CD14-positive monocyte (primary cell): Measurements from ENCODE around the gene CCDC107. TPM values are rescaled to one million over a fixed set of nuclear protein-coding genes. Genes with fewer than 3 reads are reported as not detected.

Source experiments
- DNase-seq, 3 donors: peaks; one replicate each; pipeline ENCODE4 v3.0.0-alpha.2; 2011 to 2022
- H2AFZ ChIP-seq: 2 replicates; pipeline ENCODE4 v1.6.0; 2012; ENCODE audit warnings: mild to moderate bottlenecking, low read depth, low read length, inconsistent platforms; ENCODE audit not compliant: insufficient read depth, poor library complexity, severe bottlenecking
- H3K27ac ChIP-seq, 2 donors: 1 replicate in 1 of 2; 2 replicates in 1 of 2; pipeline ENCODE4 v1.5.1; 2012 to 2013; ENCODE audit warnings: low read length in 2 of 2, control low read depth in 1 of 2, inconsistent platforms in 1 of 2, low read depth in 1 of 2, mild to moderate bottlenecking in 1 of 2
- H3K27me3 ChIP-seq, 2 donors: one replicate each; pipeline versions ENCODE4 v1.6.0 to v1.6.1; 2011 to 2013; ENCODE audit warnings: low read length in 2 of 2; ENCODE audit not compliant: control insufficient read depth in 2 of 2, insufficient read depth in 2 of 2
- H3K36me3 ChIP-seq, 2 donors: replicated peaks in 1 of 2; 1 replicate in 1 of 2; 2 replicates in 1 of 2; pipeline versions ENCODE4 v1.5.1 to v1.6.1; 2012 to 2013; ENCODE audit warnings: low read length in 2 of 2, control low read depth in 1 of 2, inconsistent platforms in 1 of 2, mild to moderate bottlenecking in 1 of 2; ENCODE audit not compliant: insufficient read depth in 2 of 2, control insufficient read depth in 1 of 2
- H3K4me1 ChIP-seq, 2 donors: 1 replicate in 1 of 2; 2 replicates in 1 of 2; pipeline versions ENCODE4 v1.5.1 to v1.6.1; 2012 to 2013; ENCODE audit warnings: low read length in 2 of 2, control low read depth in 1 of 2, inconsistent platforms in 1 of 2, mild to moderate bottlenecking in 1 of 2, moderate library complexity in 1 of 2; ENCODE audit not compliant: insufficient read depth in 2 of 2, control insufficient read depth in 1 of 2
- H3K4me2 ChIP-seq: replicated peaks from 2 replicates; pipeline ENCODE3; 2012; ENCODE audit warnings: low read length, moderate library complexity, mild to moderate bottlenecking; ENCODE audit not compliant: poor library complexity, severe bottlenecking; ENCODE audit errors: extremely low read depth
- H3K4me3 ChIP-seq, 3 experiments: fragments of 200-600 bp in 1 of 3; sonication (generic) in 1 of 3; replicated peaks in 1 of 3; 1 replicate in 2 of 3; 2 replicates in 1 of 3; pipeline ENCODE4 v1.5.1; 2011 to 2013; ENCODE audit warnings: low read length in 3 of 3, mild to moderate bottlenecking in 3 of 3, control low read depth in 2 of 3, low read depth in 2 of 3, inconsistent platforms in 1 of 3, moderate library complexity in 1 of 3
- H3K79me2 ChIP-seq: 2 replicates; pipeline ENCODE4 v1.6.0; 2012; ENCODE audit warnings: mild to moderate bottlenecking, control low read depth, inconsistent platforms, low read length, moderate library complexity; ENCODE audit not compliant: insufficient read depth
- H3K9ac ChIP-seq: 2 replicates; pipeline ENCODE4 v1.6.0; 2017; ENCODE audit warnings: low read length, mild to moderate bottlenecking; ENCODE audit not compliant: insufficient read depth, poor library complexity, severe bottlenecking
- H3K9me3 ChIP-seq, 2 donors: replicated peaks in 1 of 2; 1 replicate in 1 of 2; 2 replicates in 1 of 2; pipeline versions ENCODE4 v1.5.1 to v1.6.1; 2012 to 2013; ENCODE audit warnings: low read length in 2 of 2, control low read depth in 1 of 2; ENCODE audit not compliant: control insufficient read depth in 1 of 2, insufficient read depth in 1 of 2
- H4K20me1 ChIP-seq: 2 replicates; pipeline ENCODE4 v1.6.0; 2012; ENCODE audit warnings: mild to moderate bottlenecking, low read length, control low read depth, moderate library complexity; ENCODE audit not compliant: insufficient read depth
- H3K27ac Mint-ChIP-seq, 7 donors: one replicate each; pipeline ENCODE4 v1.8.0; 2020; ENCODE audit warnings: mild to moderate bottlenecking in 7 of 7, mixed read lengths in 7 of 7, moderate library complexity in 6 of 7, inconsistent platforms in 2 of 7
- H3K27me3 Mint-ChIP-seq, 3 donors: one replicate each; pipeline ENCODE4 v1.8.0; 2021 to 2022; ENCODE audit warnings: low read depth in 3 of 3, mild to moderate bottlenecking in 3 of 3, mixed read lengths in 3 of 3, moderate library complexity in 3 of 3, inconsistent platforms in 1 of 3
- H3K36me3 Mint-ChIP-seq, 2 donors: one replicate each; pipeline ENCODE4 v1.8.0; 2020; ENCODE audit warnings: mixed read lengths in 2 of 2, inconsistent platforms in 1 of 2, mild to moderate bottlenecking in 1 of 2
- H3K4me1 Mint-ChIP-seq: one replicate; pipeline ENCODE4 v1.8.0; 2020; ENCODE audit warnings: mild to moderate bottlenecking, mixed read lengths
- H3K4me3 Mint-ChIP-seq, 2 donors: one replicate each; pipeline ENCODE4 v1.8.0; 2020; ENCODE audit warnings: mild to moderate bottlenecking in 2 of 2, mixed read lengths in 2 of 2, moderate library complexity in 1 of 2
- H3K9me3 Mint-ChIP-seq, 7 donors: one replicate each; pipeline ENCODE4 v1.8.0; 2020 to 2022; ENCODE audit warnings: mixed read lengths in 7 of 7, mild to moderate bottlenecking in 6 of 7, moderate library complexity in 6 of 7, inconsistent platforms in 2 of 7
- CTCF ChIP-seq: fragments of 200-600 bp; IDR thresholded peaks from one replicate; pipeline ENCODE4 v1.8.0; 2022; ENCODE audit warnings: antibody characterized with exemption, mild to moderate bottlenecking
- WGBS: methylation state at CpG from one replicate; pipeline ENCODE4 v1.1.5; 2013; ENCODE audit warnings: missing lambda C conversion rate; ENCODE audit not compliant: insufficient coverage; 5-methylcytosine and 5-hydroxymethylcytosine counted together
- intact Hi-C, 2 donors: fragments of 100-400 bp; cut with micrococcal nuclease; formaldehyde crosslinking; loops; one replicate each; pipeline versions ENCODE4 v1.15.0 to v1.15.1; 2023
- polyA plus RNA-seq, 3 donors: library from polyadenylated mRNA; depleted of rRNA in 1 of 3; unstranded in 2 of 3; stranded (reverse) in 1 of 3; fragments of 300-500 nt in 2 of 3; fragments of >200 nt in 1 of 3; fragmentation: Illumina TruSeq in 2 of 3; gene quantifications; 1 replicate in 2 of 3; 2 replicates in 1 of 3; pipeline ENCODE4 v1.2.3, GENCODE V29; 2012 to 2021

The CCDC107 gene
- polyA plus RNA-seq, 3 donors: 17.2 to 32.6 (median 23.2) TPM

- Histone ChIP-seq H3K79me2 (no peaks in the 10 kb centered on the region), H4K20me1 (no peaks in the 10 kb centered on the region), H3K9me3 (no peaks in the 10 kb centered on the region), H3K27ac (no peak overlapping the region), H3K4me1 (peaks cover 10% of the 10 kb centered on the region in 2 donors), H3K36me3 (no peaks in the 10 kb centered on the region), H3K9ac (no peak overlapping the region), H3K4me2 (no peak overlapping the region), H3K4me3 (no peak overlapping the region), H2AFZ (no peak overlapping the region), H3K27me3 (peaks cover 2 to 11% of the 10 kb centered on the region in 2 donors)
- intact Hi-C loops: no loop called here
- peaks cover 8 to 19% (median 19%) of the 10 kb centered on the region in 3 donors for H3K27me3 Mint-ChIP-seq
- TF ChIP-seq CTCF: no peak
- peaks cover 0 to 3% of the 10 kb centered on the region in 2 donors for H3K36me3 Mint-ChIP-seq
- DNase-seq: no peak
- H3K4me1 Mint-ChIP-seq: peaks cover 7% of the 10 kb centered on the region
- no peak overlapping the region for H3K4me3 Mint-ChIP-seq
- 89% methylated on average over 9 of the region's 15 CpGs for WGBS
- peak overlapping the region in 1 of 7 donors; percentile 47 for H3K27ac Mint-ChIP-seq
- peaks cover 0 to 2% (median 0%) of the 10 kb centered on the region in 7 donors for H3K9me3 Mint-ChIP-seq
Measured at GRCh38 chr9:35680331-35681105, 22.4 kb downstream of the CCDC107 start.

- 94% methylated on average over 3 of the region's 3 CpGs for WGBS
- no peak overlapping the region for H3K4me2 ChIP-seq
- no peaks in the 10 kb centered on the region for H3K9me3 ChIP-seq
- no peaks in the 10 kb centered on the region for H4K20me1 ChIP-seq
- H3K4me3 ChIP-seq: no peak overlapping the region
- H3K9ac ChIP-seq: no peak overlapping the region
- no peak overlapping the region for H3K27ac Mint-ChIP-seq
- H3K27me3 ChIP-seq: peaks cover 1 to 2% of the 10 kb centered on the region in 2 donors
- peaks cover under 1 to 12% (median 9%) of the 10 kb centered on the region in 3 donors for H3K27me3 Mint-ChIP-seq
- intact Hi-C loops: no loop called here
- peaks cover under 1% of the 10 kb centered on the region in 2 donors for H3K4me1 ChIP-seq
- peaks cover 0 to under 1% of the 10 kb centered on the region in 2 donors for H3K36me3 Mint-ChIP-seq
- no peak overlapping the region for H2AFZ ChIP-seq
- peaks cover under 1% of the 10 kb centered on the region for H3K4me1 Mint-ChIP-seq
- DNase-seq: no peak
- H3K36me3 ChIP-seq: no peaks in the 10 kb centered on the region
- no peaks in the 10 kb centered on the region for H3K79me2 ChIP-seq
- no peak overlapping the region for H3K4me3 Mint-ChIP-seq
- H3K27ac ChIP-seq: no peak overlapping the region
- H3K9me3 Mint-ChIP-seq: no peaks in the 10 kb centered on the region
- no peak for TF ChIP-seq CTCF
Measured at GRCh38 chr9:35681341-35682002, 23.4 kb downstream of the CCDC107 start.
